Right cardiac atrium (tissue), 5 donors: Measurements from ENCODE around the gene AP1M1. TPM values are rescaled to one million over a fixed set of nuclear protein-coding genes. Genes with fewer than 3 reads are reported as not detected.
A peak's percentile ranks its signal among the peaks of the same experiment; 100 is the strongest.

ENCODE experiments used
- ATAC-seq, 2 donors: fragments of 200-7000 bp; cut with Tn5 transposase; one replicate each; pipeline versions ENCODE4 v1.8.0 to v1.9.1; 2020; ENCODE audit warnings: moderate library complexity in 2 of 2, mild to moderate bottlenecking in 1 of 2
- DNase-seq, 3 donors: peaks; one replicate each; pipeline ENCODE4 v3.0.0-alpha.2; 2020
- H3K27ac ChIP-seq: one replicate; pipeline ENCODE4 v1.5.1; 2013; ENCODE audit warnings: mild to moderate bottlenecking, low read length, control low read depth, moderate library complexity
- H3K27me3 ChIP-seq: one replicate; pipeline ENCODE4 v1.6.1; 2013; ENCODE audit not compliant: control insufficient read depth, insufficient read depth
- H3K4me1 ChIP-seq: one replicate; pipeline ENCODE4 v1.6.1; 2013; ENCODE audit warnings: low read length; ENCODE audit not compliant: control insufficient read depth, insufficient read depth
- H3K4me3 ChIP-seq: one replicate; pipeline ENCODE4 v1.5.1; 2013; ENCODE audit warnings: low read length, control low read depth
- H3K9me3 ChIP-seq: one replicate; pipeline ENCODE4 v1.6.1; 2013; ENCODE audit warnings: low read length; ENCODE audit not compliant: control insufficient read depth
- WGBS: extraction: QIAGEN DNeasy Blood & Tissue Kit; methylation state at CpG from one replicate; pipeline ENCODE4 v1.1.7; 2013; 5-methylcytosine and 5-hydroxymethylcytosine counted together
- intact Hi-C, 4 donors: fragments of 100-400 bp; cut with DNase I; formaldehyde crosslinking; loops; one replicate each; pipeline versions ENCODE4 v1.11.0 to v1.14.0; 2022 to 2023
- polyA plus RNA-seq: library from polyadenylated mRNA; stranded (reverse); fragments of 200-250 nt; gene quantifications from one replicate; pipeline ENCODE4 v1.2.3, GENCODE V29; 2013
- total RNA-seq, 4 donors: library from RNA; stranded (reverse); fragmentation: NEBNext Ultra II Directional; extraction: Animal tissue kit (Norgen Biotek cat#: 25700); gene quantifications; one replicate each; pipeline ENCODE4 v1.2.1, GENCODE V29; 2021
- donor health status: healthy with polysubstance abuse.
- donor health status: DM: no; HTN: yes; CAD: no.
- donor health status: DM: no; HTN: no; CAD: no.
- donor health status: DM: no; HTN: yes; CAD: no; lungs with severe emphysema.
- donor health status: DM: yes; HTN: yes; CAD: no.

AP1M1 gene
- total and polyA plus RNA-seq, 5 donors, result 37.1 to 65.5 (median 47.6) TPM

- DNase-seq, result no peak
- H3K9me3 ChIP-seq, result no peaks in the 10 kb centered on the region
- H3K27ac ChIP-seq, result no peak overlapping the region
- no peak overlapping the region for H3K4me3 ChIP-seq
- no peaks in the 10 kb centered on the region for H3K27me3 ChIP-seq
- intact Hi-C loops, result no loop called here
- ATAC-seq, result no peak
- peaks cover 11% of the 10 kb centered on the region for H3K4me1 ChIP-seq
- WGBS, result 85% methylated on average over 22 of the region's 22 CpGs
Measured at GRCh38 chr19:16202320-16203255, 4.9 kb downstream of the AP1M1 start.

GRCh38 chr19:16203256-16204004 is 5.7 kb downstream of the AP1M1 start:
- DNase-seq, result no peak
- H3K9me3 ChIP-seq, result no peaks in the 10 kb centered on the region
- intact Hi-C loops, result no loop called here
- H3K27ac ChIP-seq, result no peak overlapping the region
- ATAC-seq, result no peak
- peaks cover 11% of the 10 kb centered on the region for H3K4me1 ChIP-seq
- H3K27me3 ChIP-seq, result no peaks in the 10 kb centered on the region
- WGBS, result 86% methylated on average over 19 of the region's 19 CpGs
- H3K4me3 ChIP-seq, result no peak overlapping the region

GRCh38 chr19:16204005-16204294 is 6.2 kb downstream of the AP1M1 start:
- H3K27ac ChIP-seq, result no peak overlapping the region
- H3K4me1 ChIP-seq, result peaks cover 11% of the 10 kb centered on the region
- no peak overlapping the region for H3K4me3 ChIP-seq
- no peaks in the 10 kb centered on the region for H3K27me3 ChIP-seq
- intact Hi-C loops, result no loop called here
- no peak for DNase-seq
- 77% methylated on average over 5 of the region's 5 CpGs for whole genome bisulfite sequencing
- ATAC-seq, result no peak
- no peaks in the 10 kb centered on the region for H3K9me3 ChIP-seq

- ATAC-seq, result peak; percentile 31 to 58
- WGBS, result 45% methylated on average over 11 of the region's 11 CpGs
- Histone ChIP-seq H3K4me3 (no peak overlapping the region), H3K4me1 (peaks cover 5% of the 10 kb centered on the region), H3K27me3 (no peaks in the 10 kb centered on the region), H3K9me3 (no peaks in the 10 kb centered on the region), H3K27ac (no peak overlapping the region)
- DNase-seq, result peak; percentile 53 to 87 (median 76)
- intact Hi-C loops, result no loop called here
Measured at GRCh38 chr19:16205205-16206045, 7.7 kb downstream of the AP1M1 start.

- no peaks in the 10 kb centered on the region for H3K9me3 ChIP-seq
- intact Hi-C loops, result no loop called here
- H3K27ac ChIP-seq, result no peak overlapping the region
- ATAC-seq, result peak in 1 of 2 donors; percentile 4
- DNase-seq, result no peak
- 82% methylated on average over 14 of the region's 14 CpGs for WGBS
- H3K27me3 ChIP-seq, result no peaks in the 10 kb centered on the region
- H3K4me3 ChIP-seq, result no peak overlapping the region
- peaks cover 5% of the 10 kb centered on the region for H3K4me1 ChIP-seq
Measured at GRCh38 chr19:16206046-16206605, 8.4 kb downstream of the AP1M1 start.

GRCh38 chr19:16206637-16207036 is 8.9 kb downstream of the AP1M1 start:
- 94% methylated on average over 7 of the region's 7 CpGs for WGBS
- Histone ChIP-seq H3K9me3 (no peaks in the 10 kb centered on the region), H3K27ac (no peak overlapping the region), H3K4me1 (peaks cover 5% of the 10 kb centered on the region), H3K27me3 (no peaks in the 10 kb centered on the region), H3K4me3 (no peak overlapping the region)
- intact Hi-C loops, result no loop called here
- ATAC-seq (no peak), DNase-seq (no peak)

- ATAC-seq, result no peak
- no peak overlapping the region for H3K27ac ChIP-seq
- intact Hi-C loops, result no loop called here
- peaks cover 5% of the 10 kb centered on the region for H3K4me1 ChIP-seq
- H3K27me3 ChIP-seq, result no peaks in the 10 kb centered on the region
- WGBS, result 91% methylated on average over 10 of the region's 10 CpGs
- DNase-seq, result no peak
- H3K4me3 ChIP-seq, result no peak overlapping the region
- no peaks in the 10 kb centered on the region for H3K9me3 ChIP-seq
Measured at GRCh38 chr19:16207063-16207462, 9.4 kb downstream of the AP1M1 start.

GRCh38 chr19:16207490-16208025 is 9.8 kb downstream of the AP1M1 start:
- Histone ChIP-seq H3K9me3 (no peaks in the 10 kb centered on the region), H3K27ac (no peak overlapping the region), H3K4me3 (no peak overlapping the region), H3K27me3 (no peaks in the 10 kb centered on the region), H3K4me1 (peaks cover 5% of the 10 kb centered on the region)
- no peak for DNase-seq
- intact Hi-C loops, result no loop called here
- WGBS, result 88% methylated on average over 12 of the region's 12 CpGs
- no peak for ATAC-seq

- DNase-seq, result no peak
- Histone ChIP-seq H3K27ac (no peak overlapping the region), H3K9me3 (no peaks in the 10 kb centered on the region), H3K4me3 (no peak overlapping the region), H3K4me1 (peaks cover 5% of the 10 kb centered on the region), H3K27me3 (no peaks in the 10 kb centered on the region)
- WGBS, result 75% methylated on average over 21 of the region's 21 CpGs
- intact Hi-C loops, result no loop called here
- no peak for ATAC-seq
Measured at GRCh38 chr19:16208064-16208759, 10.5 kb downstream of the AP1M1 start.
